C4-2B (cell line): ENCODE measurements around the gene CACNB4.
A peak's percentile ranks its signal among the peaks of the same experiment; 100 is the strongest.

Experiments
- H3K27ac ChIP-seq: fragments of 450-650 bp; 2 replicates; pipeline ENCODE4 v1.5.1; 2017
- CTCF ChIP-seq: fragments of 450-650 bp; conservative IDR thresholded peaks from 2 replicates; pipeline ENCODE4 v1.5.1; 2017; ENCODE audit warnings: mild to moderate bottlenecking
- ZFX ChIP-seq: fragments of 450-650 bp; IDR thresholded peaks from 2 replicates; pipeline ENCODE4 v1.6.1; 2017

CACNB4 gene

GRCh38 chr2:151959238-151959637 lies 139.6 kb downstream of the CACNB4 start:
- TF ChIP-seq CTCF (no peak), ZFX (no peak)
- no peak overlapping the region for H3K27ac ChIP-seq

DNA sequence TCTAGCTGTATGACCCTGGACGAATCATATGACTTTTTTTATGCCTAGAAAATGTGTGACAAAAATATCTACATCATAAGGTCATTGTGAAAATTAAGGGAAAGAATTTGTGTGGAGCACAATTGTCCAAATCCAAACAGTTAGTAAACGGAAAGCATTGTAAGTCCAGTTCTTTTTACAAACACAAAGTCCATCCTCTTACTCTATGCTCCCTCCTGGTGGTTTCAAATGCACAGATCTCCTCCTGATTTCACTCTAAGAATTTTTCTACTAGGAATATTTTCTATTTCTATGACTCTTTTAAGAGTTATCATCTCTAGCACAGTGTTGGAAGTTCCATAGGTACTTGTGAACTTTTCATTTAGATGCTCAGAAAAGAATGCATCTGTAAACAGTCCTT lies 145.4 kb downstream of the CACNB4 start:
- no peak for TF ChIP-seq ZFX
- no peak for TF ChIP-seq CTCF
- H3K27ac ChIP-seq = no peak overlapping the region

- TF ChIP-seq ZFX (no peak), CTCF (no peak)
- no peak overlapping the region for H3K27ac ChIP-seq
Observed at GRCh38 chr2:151952691-151953456, 146.0 kb downstream of the CACNB4 start.

- TF ChIP-seq CTCF = no peak
- TF ChIP-seq ZFX = no peak
- no peak overlapping the region for H3K27ac ChIP-seq
Observed at GRCh38 chr2:151947813-151948165, 151.1 kb downstream of the CACNB4 start.

DNA sequence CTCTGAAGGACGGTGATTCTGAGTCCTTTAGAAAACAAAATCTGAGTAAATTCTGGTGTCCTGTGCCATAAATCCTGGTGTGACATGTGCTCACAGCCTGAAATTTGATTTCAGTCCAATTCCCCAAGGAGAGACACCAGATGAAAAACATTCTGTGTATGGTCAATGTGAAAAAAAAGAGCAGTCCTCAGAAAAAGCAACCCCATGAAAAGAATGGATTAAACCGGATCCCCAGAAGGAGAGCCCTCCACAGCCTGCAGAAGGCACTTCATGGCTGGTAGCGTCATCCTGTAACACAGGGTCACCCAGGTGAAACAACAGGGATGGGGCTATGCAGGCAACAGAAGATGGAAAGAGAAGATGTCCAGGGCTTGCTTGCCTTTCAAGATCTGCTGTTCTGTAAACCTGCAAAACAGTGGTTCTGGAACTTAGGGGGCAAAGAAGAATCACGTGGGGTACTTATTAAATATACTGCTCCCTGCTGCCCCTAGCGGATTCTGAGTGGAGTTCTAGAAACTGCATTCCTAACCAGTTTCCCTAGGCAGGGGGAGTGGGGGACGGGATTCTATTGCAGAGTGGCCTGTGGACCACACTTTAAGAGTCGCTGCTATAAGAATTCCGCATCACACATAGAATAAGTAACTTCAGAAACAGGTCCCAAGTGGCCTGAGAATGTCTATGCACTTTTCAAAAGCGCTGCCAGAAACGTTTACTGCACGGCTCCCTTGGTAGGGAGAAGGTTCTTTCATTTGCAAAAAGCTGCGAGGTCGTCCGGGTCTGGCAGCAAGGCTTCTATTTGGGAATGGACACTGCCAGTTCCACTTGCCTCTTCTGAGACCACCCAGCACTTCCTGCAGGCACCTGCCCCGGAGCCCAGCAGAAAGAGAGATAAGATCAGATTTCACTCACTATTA lies 151.7 kb downstream of the CACNB4 start:
- peak; percentile 73 for TF ChIP-seq CTCF
- TF ChIP-seq ZFX = no peak
- H3K27ac ChIP-seq = no peak overlapping the region

- H3K27ac ChIP-seq = no peak overlapping the region
- TF ChIP-seq CTCF (no peak), ZFX (no peak)
Observed at GRCh38 chr2:151946250-151946884, 152.5 kb downstream of the CACNB4 start.

GRCh38 chr2:151945602-151946001 lies 153.2 kb downstream of the CACNB4 start:
- H3K27ac ChIP-seq = no peak overlapping the region
- TF ChIP-seq CTCF (no peak), ZFX (no peak)
